ENCODE data around the gene UTP4. TPM values are rescaled to one million over a fixed set of nuclear protein-coding genes. Genes with fewer than 3 reads are reported as not detected.

UTP4 gene
- total RNA-seq, 2 experiments from 2014 or later, result 21.1 to 67.3 TPM

DNA sequence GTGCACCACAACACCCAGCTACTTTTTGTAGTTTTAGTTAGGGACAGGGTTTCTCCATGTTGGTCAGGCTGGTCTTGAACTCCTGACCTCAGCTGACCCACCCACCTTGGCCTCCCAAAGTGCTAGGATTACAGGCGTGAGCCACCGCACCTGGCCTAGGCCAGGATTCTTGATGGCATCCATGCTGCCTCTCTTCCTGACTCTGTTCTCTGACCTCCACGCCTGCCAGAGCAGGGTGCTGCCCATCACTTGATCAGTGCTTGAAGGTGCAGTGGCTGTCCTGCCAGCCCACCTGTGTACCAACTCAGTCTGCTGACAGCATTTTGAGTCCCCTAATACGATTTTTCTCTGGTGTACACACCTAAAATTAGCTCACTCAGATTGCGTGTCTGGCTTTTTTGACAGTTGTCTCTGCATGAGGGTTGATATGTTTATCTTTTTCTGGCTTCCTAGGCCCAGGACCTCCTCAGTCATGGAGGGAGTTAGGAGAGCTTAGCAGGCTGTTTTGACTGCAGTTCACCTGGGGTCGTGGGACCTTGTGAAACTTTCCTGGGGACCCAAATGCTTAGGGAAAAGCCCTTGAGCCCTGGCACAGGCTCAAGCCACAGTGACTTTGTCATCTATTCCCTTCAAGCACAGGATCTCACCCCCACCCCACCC is 21.1 kb upstream of the UTP4 start:
- H4K20me1 ChIP-seq (ENCODE audit: insufficient read depth, low read length), result no peaks in the 10 kb centered on the region
- intact Hi-C loops (cut with micrococcal nuclease; ENCODE audit: unreplicated experiment), result no loop called here

DNA sequence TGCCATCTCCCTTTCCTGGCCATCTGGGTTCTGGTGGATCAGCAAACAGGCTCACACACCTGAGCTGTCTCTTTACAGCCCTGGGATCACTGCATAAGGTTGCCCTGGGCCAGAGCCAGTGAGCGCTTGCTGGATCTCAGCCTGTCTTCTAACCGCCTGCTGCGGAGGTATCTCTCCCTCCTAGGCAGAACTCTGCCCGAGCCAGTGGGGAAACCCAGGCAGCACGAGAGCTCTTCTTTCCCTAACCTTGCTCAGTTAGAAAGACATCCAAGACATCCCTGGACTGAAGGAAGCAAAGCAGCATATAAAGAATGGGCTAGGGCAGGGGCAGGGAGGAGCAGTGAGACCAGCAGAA is 20.6 kb upstream of the UTP4 start:
- Histone ChIP-seq H3K4me3 (ENCODE audit: low read depth, low read length, poor library complexity, severe bottlenecking) (no peak overlapping the region), H4K20me1 (ENCODE audit: insufficient read depth, low read length) (no peaks in the 10 kb centered on the region)

More for the DNA sequence above, 21.1 kb upstream of the UTP4 start:
- Histone ChIP-seq H3K9me2 (ENCODE audit: insufficient read depth, low read length) (no peaks in the 10 kb centered on the region), H2AFZ (ENCODE audit: low read length) (no peak overlapping the region), H3K79me2 (ENCODE audit: insufficient read depth, low read depth, low read length) (no peaks in the 10 kb centered on the region), H3K36me3 (ENCODE audit: insufficient read depth, low read length) (peaks cover 15% of the 10 kb centered on the region; the same call in 1 of the 2 replicates), H3K27ac (ENCODE audit: low read depth, low read length, poor library complexity, severe bottlenecking) (no peak overlapping the region), H3K4me1 (ENCODE audit: insufficient read depth, low read length, poor library complexity, severe bottlenecking) (no peaks in the 10 kb centered on the region), H3K4me3 (ENCODE audit: low read depth, low read length, poor library complexity, severe bottlenecking) (no peak overlapping the region), H3K9me3 (ENCODE audit: low read length) (no peaks in the 10 kb centered on the region), H3K4me2 (ENCODE audit: low read length) (no peak overlapping the region)
- TF ChIP-seq, protein P1, sequence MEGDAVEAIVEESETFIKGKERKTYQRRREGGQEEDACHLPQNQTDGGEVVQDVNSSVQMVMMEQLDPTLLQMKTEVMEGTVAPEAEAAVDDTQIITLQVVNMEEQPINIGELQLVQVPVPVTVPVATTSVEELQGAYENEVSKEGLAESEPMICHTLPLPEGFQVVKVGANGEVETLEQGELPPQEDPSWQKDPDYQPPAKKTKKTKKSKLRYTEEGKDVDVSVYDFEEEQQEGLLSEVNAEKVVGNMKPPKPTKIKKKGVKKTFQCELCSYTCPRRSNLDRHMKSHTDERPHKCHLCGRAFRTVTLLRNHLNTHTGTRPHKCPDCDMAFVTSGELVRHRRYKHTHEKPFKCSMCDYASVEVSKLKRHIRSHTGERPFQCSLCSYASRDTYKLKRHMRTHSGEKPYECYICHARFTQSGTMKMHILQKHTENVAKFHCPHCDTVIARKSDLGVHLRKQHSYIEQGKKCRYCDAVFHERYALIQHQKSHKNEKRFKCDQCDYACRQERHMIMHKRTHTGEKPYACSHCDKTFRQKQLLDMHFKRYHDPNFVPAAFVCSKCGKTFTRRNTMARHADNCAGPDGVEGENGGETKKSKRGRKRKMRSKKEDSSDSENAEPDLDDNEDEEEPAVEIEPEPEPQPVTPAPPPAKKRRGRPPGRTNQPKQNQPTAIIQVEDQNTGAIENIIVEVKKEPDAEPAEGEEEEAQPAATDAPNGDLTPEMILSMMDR (conservative IDR thresholded peaks at IDR 0.05; ENCODE audit: low read length), result no peak
- TF ChIP-seq EZH2phosphoT487 (IDR thresholded peaks at IDR 0.05; ENCODE audit: borderline replicate concordance, low read depth, low read length), result no peak
- ChIA-PET POLR2A (interaction anchor here (0.6 kb wide), 2 partner anchors 147 to 255 kb away, joined by 3 to 12 read pairs; no protein-coding TSS in a partner anchor), CTCF (ENCODE audit: unreplicated experiment) (interaction anchor here (0.6 kb wide), 1 partner anchor 316 kb away, joined by 3 read pairs; no protein-coding TSS in a partner anchor)
- DNase-seq (ENCODE audit: low spot score), result no peak
- BruUV-seq (replicated peaks), result no TSS peak

More for the DNA sequence above, 20.6 kb upstream of the UTP4 start:
- no TSS peak for BruUV-seq (replicated peaks)
- Histone ChIP-seq H3K4me1 (ENCODE audit: insufficient read depth, low read length, poor library complexity, severe bottlenecking) (no peaks in the 10 kb centered on the region), H3K9me3 (ENCODE audit: low read length) (no peaks in the 10 kb centered on the region), H2AFZ (ENCODE audit: low read length) (no peak overlapping the region), H3K79me2 (ENCODE audit: insufficient read depth, low read depth, low read length) (no peaks in the 10 kb centered on the region), H3K27ac (ENCODE audit: low read depth, low read length, poor library complexity, severe bottlenecking) (no peak overlapping the region), H3K36me3 (ENCODE audit: insufficient read depth, low read length) (peaks cover 20% of the 10 kb centered on the region), H3K9me2 (ENCODE audit: insufficient read depth, low read length) (no peaks in the 10 kb centered on the region), H3K4me2 (ENCODE audit: low read length) (no peak overlapping the region)
- intact Hi-C loops (cut with micrococcal nuclease; ENCODE audit: unreplicated experiment), result no loop called here
- CTCF ChIA-PET (ENCODE audit: unreplicated experiment), result interaction anchor here (0.6 kb wide), 1 partner anchor 316 kb away, joined by 3 read pairs; no protein-coding TSS in a partner anchor
- POLR2A ChIA-PET, result interaction anchor here (0.6 to 1.4 kb wide), 2 partner anchors 21 to 147 kb away, joined by 3 to 12 read pairs; partner anchors contain the start of genes CHTF8 and UTP4
- no peak for TF ChIP-seq EZH2phosphoT487 (IDR thresholded peaks at IDR 0.05; ENCODE audit: borderline replicate concordance, low read depth, low read length)
- TF ChIP-seq, protein P1 (conservative IDR thresholded peaks at IDR 0.05; ENCODE audit: low read length), result no peak
- DNase-seq (ENCODE audit: low spot score), result no peak

All from OCI-LY7 (cell line).